ENCODE results near the gene METTL21C.

METTL21C gene

DNA sequence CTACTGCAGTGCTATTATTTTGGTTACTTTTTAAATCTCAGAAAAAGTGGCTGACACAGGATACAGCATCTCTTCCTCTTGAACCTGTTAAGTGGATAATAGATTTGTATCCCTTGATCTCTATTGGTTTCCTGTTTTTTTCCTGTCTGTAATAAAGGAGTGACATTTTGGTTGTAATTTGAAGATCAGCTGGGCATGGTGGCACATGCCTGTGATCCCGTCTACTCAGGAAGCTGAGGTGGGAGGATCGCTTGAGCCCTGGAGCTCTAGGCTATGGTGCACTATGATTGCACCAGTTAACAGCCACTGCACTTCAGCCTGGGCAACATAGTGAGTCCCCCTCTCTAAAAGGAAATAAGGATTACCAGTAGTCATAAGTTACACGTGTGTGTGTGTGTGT lies 46.8 kb downstream of the METTL21C start:
- no peak for TF ChIP-seq RAD21 (IDR thresholded peaks at IDR 0.05; ENCODE audit: low read depth)
- TF ChIP-seq, protein P1, sequence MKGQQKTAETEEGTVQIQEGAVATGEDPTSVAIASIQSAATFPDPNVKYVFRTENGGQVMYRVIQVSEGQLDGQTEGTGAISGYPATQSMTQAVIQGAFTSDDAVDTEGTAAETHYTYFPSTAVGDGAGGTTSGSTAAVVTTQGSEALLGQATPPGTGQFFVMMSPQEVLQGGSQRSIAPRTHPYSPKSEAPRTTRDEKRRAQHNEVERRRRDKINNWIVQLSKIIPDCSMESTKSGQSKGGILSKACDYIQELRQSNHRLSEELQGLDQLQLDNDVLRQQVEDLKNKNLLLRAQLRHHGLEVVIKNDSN (IDR thresholded peaks at IDR 0.05), result no peak
- TF ChIP-seq CREB1 (IDR thresholded peaks at IDR 0.05; ENCODE audit: low read depth), result no peak
- TF ChIP-seq, protein P2, sequence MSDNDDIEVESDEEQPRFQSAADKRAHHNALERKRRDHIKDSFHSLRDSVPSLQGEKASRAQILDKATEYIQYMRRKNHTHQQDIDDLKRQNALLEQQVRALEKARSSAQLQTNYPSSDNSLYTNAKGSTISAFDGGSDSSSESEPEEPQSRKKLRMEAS (IDR thresholded peaks at IDR 0.05), result no peak
- TF ChIP-seq CEBPB (IDR thresholded peaks at IDR 0.05), result no peak
- TF ChIP-seq TEAD4 (IDR thresholded peaks at IDR 0.05), result no peak
- TF ChIP-seq, protein P3, sequence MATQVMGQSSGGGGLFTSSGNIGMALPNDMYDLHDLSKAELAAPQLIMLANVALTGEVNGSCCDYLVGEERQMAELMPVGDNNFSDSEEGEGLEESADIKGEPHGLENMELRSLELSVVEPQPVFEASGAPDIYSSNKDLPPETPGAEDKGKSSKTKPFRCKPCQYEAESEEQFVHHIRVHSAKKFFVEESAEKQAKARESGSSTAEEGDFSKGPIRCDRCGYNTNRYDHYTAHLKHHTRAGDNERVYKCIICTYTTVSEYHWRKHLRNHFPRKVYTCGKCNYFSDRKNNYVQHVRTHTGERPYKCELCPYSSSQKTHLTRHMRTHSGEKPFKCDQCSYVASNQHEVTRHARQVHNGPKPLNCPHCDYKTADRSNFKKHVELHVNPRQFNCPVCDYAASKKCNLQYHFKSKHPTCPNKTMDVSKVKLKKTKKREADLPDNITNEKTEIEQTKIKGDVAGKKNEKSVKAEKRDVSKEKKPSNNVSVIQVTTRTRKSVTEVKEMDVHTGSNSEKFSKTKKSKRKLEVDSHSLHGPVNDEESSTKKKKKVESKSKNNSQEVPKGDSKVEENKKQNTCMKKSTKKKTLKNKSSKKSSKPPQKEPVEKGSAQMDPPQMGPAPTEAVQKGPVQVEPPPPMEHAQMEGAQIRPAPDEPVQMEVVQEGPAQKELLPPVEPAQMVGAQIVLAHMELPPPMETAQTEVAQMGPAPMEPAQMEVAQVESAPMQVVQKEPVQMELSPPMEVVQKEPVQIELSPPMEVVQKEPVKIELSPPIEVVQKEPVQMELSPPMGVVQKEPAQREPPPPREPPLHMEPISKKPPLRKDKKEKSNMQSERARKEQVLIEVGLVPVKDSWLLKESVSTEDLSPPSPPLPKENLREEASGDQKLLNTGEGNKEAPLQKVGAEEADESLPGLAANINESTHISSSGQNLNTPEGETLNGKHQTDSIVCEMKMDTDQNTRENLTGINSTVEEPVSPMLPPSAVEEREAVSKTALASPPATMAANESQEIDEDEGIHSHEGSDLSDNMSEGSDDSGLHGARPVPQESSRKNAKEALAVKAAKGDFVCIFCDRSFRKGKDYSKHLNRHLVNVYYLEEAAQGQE (IDR thresholded peaks at IDR 0.05; ENCODE audit: low read depth), result no peak
- TF ChIP-seq YY1 (IDR thresholded peaks at IDR 0.05; ENCODE audit: low read depth), result no peak
- no peak for TF ChIP-seq EGR1 (IDR thresholded peaks at IDR 0.05)
- no peak for TF ChIP-seq TAF1 (IDR thresholded peaks at IDR 0.05; ENCODE audit: low read depth)
- TF ChIP-seq EP300 (IDR thresholded peaks at IDR 0.05; ENCODE audit: borderline replicate concordance), result no peak
- no peak for TF ChIP-seq TCF12 (IDR thresholded peaks at IDR 0.05; ENCODE audit: low read depth)
- no peak for TF ChIP-seq FOXM1 (IDR thresholded peaks at IDR 0.05; ENCODE audit: borderline replicate concordance, low read depth)
- no peak for TF ChIP-seq ZBTB7A (IDR thresholded peaks at IDR 0.05; ENCODE audit: low read depth)

DNA sequence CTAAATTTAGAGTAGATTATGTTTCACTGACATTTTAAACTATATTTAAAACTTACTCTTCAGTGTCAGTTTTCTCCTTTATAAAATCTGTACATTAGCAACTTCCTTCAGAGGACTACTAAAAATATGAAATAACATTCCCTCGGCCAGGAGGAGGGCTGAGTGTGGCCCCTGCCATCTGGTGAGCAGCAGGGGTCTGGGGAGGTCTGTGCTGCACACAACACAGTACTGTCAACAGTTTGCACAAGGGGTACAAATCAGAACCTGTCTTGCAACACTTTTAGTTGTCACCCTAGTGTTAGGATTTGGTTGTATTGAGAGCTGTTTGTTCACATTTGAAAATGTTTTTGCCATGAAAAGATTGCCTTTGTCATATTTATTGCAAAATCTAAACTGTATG lies 49.1 kb downstream of the METTL21C start:
- TF ChIP-seq, protein P2 (IDR thresholded peaks at IDR 0.05), result no peak
- TF ChIP-seq TAF1 (IDR thresholded peaks at IDR 0.05; ENCODE audit: low read depth), result no peak
- TF ChIP-seq FOXM1 (IDR thresholded peaks at IDR 0.05; ENCODE audit: borderline replicate concordance, low read depth), result no peak
- TF ChIP-seq, protein P1 (IDR thresholded peaks at IDR 0.05), result no peak
- TF ChIP-seq EP300 (IDR thresholded peaks at IDR 0.05; ENCODE audit: borderline replicate concordance), result no peak
- no peak for TF ChIP-seq YY1 (IDR thresholded peaks at IDR 0.05; ENCODE audit: low read depth)
- no peak for TF ChIP-seq NFIC (IDR thresholded peaks at IDR 0.05)
- TF ChIP-seq, protein P3 (IDR thresholded peaks at IDR 0.05; ENCODE audit: low read depth), result no peak
- no peak for TF ChIP-seq TEAD4 (IDR thresholded peaks at IDR 0.05)
- no peak for TF ChIP-seq TCF12 (IDR thresholded peaks at IDR 0.05; ENCODE audit: low read depth)
- TF ChIP-seq EGR1 (IDR thresholded peaks at IDR 0.05), result no peak
- no peak for TF ChIP-seq CEBPB (IDR thresholded peaks at IDR 0.05)
- no peak for TF ChIP-seq CREB1 (IDR thresholded peaks at IDR 0.05; ENCODE audit: low read depth)
- TF ChIP-seq ZBTB7A (IDR thresholded peaks at IDR 0.05; ENCODE audit: low read depth), result no peak
- TF ChIP-seq RAD21 (IDR thresholded peaks at IDR 0.05; ENCODE audit: low read depth), result no peak

DNA sequence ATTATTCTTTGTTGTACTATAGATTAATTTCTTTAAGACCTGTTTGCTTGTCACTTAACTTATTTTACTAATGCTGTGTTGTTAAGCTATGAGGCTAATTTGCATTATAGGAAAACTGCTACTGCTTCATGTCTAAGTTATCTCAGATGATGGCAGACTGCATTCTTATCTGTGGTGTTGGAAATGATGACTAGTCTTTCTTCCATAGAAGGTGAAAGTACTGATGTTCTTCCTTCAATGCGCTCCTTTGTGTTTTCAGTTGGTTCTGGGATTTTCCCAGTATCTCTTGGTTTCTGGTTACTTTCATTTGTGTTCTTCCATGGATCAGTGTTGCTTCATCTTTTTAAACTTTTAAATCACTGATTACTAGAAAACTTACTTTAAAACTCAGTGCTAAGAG lies 51.2 kb downstream of the METTL21C start:
- TF ChIP-seq, protein P2 (IDR thresholded peaks at IDR 0.05), result no peak
- TF ChIP-seq FOXM1 (IDR thresholded peaks at IDR 0.05; ENCODE audit: borderline replicate concordance, low read depth), result no peak
- TF ChIP-seq CEBPB (IDR thresholded peaks at IDR 0.05), result no peak
- no peak for TF ChIP-seq CREB1 (IDR thresholded peaks at IDR 0.05; ENCODE audit: low read depth)
- no peak for TF ChIP-seq TCF12 (IDR thresholded peaks at IDR 0.05; ENCODE audit: low read depth)
- TF ChIP-seq NFIC (IDR thresholded peaks at IDR 0.05), result no peak
- no peak for TF ChIP-seq RAD21 (IDR thresholded peaks at IDR 0.05; ENCODE audit: low read depth)
- no peak for TF ChIP-seq EP300 (IDR thresholded peaks at IDR 0.05; ENCODE audit: borderline replicate concordance)
- TF ChIP-seq, protein P3 (IDR thresholded peaks at IDR 0.05; ENCODE audit: low read depth), result no peak
- TF ChIP-seq, protein P1 (IDR thresholded peaks at IDR 0.05), result no peak
- TF ChIP-seq YY1 (IDR thresholded peaks at IDR 0.05; ENCODE audit: low read depth), result no peak
- no peak for TF ChIP-seq TEAD4 (IDR thresholded peaks at IDR 0.05)

DNA sequence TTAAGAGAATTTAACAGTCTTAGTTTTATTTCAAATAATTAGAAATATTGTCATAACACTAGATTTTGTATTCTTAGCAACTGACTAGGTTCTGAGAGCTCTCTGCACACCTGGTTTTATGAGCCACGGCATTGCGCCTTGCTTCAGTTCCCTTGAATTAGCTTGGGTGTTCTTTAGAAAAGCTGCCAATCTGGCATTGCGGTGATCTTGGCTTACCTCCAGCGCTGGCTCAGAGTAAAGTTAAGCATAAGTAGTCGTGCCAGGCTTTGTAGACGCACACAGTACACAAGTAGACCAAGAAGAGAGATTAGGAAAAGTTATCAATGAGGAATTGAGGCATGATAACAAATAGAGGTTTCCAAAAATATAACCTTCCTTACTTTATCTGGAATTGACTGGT lies 52.4 kb downstream of the METTL21C start:
- no peak for TF ChIP-seq FOXM1 (IDR thresholded peaks at IDR 0.05; ENCODE audit: borderline replicate concordance, low read depth)
- TF ChIP-seq, protein P1 (IDR thresholded peaks at IDR 0.05), result no peak
- TF ChIP-seq EP300 (IDR thresholded peaks at IDR 0.05; ENCODE audit: borderline replicate concordance), result no peak
- no peak for TF ChIP-seq ZBTB7A (IDR thresholded peaks at IDR 0.05; ENCODE audit: low read depth)
- TF ChIP-seq RAD21 (IDR thresholded peaks at IDR 0.05; ENCODE audit: low read depth), result no peak
- TF ChIP-seq YY1 (IDR thresholded peaks at IDR 0.05; ENCODE audit: low read depth), result no peak
- TF ChIP-seq CREB1 (IDR thresholded peaks at IDR 0.05; ENCODE audit: low read depth), result no peak
